Amniotic stem cell (primary cell): ENCODE measurements around the gene MAN2A1.

Source experiments
- DNase-seq: peaks from one replicate; lab custom pipeline; 2025; lab: John Stamatoyannopoulos, UW

The MAN2A1 gene

DNA sequence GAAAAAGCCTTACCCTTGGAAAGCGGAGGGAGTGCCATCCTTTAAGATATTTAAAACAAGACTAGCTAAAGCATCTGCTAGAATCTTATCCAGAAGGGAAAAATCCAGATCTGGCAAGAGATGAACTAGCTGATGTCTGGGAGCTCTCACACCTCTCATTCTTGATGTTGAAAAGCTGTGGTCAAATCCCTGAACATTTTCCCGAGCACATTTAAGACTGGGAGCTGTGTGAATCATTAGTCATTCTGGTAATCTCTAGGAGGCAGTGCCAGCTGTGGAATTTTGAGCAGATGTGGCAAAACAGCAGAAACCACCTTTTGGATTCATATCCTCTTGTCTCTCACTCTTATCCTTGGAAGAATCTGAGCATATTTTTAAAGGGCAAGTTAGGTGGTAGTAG, 218.0 kb downstream of the MAN2A1 start:
- DNase-seq = no peak

DNA sequence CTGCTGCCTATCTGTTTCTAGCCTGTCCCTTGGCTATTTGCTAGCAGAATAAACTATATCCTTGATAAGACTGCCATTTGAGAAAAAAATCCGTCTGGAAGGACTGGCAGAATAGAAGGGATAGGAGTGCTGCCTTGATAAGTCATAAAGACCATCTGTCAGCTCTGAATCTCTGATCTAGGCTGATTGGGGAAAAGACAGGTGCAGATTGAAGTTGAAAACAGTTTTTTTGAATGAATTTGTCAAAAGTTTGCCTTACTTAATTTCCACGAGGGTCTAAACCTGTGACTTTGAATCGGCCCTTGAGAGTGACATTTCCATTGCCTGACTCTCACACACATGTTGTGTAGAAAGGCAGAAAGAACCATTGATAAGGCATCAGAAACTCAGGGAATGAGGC, 218.6 kb downstream of the MAN2A1 start:
- no peak for DNase-seq

DNA sequence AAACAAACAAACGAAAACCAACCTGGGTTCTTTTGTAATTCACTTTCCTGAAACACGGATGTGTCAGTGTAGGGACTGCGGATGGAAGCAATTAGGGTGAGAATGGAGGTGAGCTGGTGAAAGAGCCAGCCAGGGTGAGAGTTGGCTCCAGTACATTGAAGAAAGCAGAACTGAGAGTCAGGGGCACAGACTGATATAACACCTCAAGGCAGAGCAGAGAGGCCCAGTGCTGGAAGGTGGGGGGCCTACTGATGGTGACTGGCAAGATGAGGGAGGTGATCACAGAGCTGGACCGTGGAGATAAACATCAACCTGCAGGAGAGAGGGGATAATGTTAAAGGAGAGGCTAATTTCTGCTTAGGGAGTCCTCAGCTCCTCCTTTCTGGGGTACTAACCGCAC, 221.1 kb downstream of the MAN2A1 start:
- DNase-seq = no peak

DNA sequence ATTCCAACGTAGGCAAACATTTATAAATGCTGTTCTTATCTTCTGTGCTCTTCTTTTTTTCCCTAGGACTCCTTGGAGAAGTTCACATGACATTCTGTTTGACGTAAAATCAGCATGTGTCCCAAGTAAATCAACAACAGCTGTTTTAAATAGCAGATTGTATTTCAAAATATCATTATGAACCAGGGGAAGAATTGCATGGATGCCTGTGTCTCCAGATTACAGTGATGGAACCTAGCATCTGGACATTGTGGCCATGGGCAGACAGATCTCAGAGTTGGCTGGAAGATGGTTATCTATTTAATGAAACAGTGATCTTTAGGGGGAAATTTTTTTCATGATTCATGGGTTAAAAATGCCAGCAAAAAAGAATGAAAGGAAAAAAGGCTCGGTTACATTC, 222.0 kb downstream of the MAN2A1 start:
- peak; percentile 12 for DNase-seq

DNA sequence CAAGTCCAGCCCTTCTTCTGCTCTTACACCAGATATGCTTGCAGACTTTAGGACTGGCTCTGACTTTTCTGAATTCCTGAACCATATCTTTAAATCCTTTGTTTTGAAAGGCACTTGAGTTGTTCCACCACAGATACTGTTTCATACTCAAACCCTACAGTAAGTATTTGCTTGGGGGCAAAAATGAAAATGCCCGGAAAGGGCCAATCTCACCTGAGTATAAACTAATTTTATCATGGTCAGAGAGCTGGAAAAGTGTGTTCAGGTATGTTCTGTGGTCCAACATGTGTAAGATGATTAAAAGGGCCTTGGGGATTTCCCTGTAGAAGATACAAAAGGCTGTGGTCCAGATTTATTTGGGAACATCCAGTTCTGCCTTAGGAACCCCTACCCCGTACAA, 225.2 kb downstream of the MAN2A1 start:
- DNase-seq = no peak

DNA sequence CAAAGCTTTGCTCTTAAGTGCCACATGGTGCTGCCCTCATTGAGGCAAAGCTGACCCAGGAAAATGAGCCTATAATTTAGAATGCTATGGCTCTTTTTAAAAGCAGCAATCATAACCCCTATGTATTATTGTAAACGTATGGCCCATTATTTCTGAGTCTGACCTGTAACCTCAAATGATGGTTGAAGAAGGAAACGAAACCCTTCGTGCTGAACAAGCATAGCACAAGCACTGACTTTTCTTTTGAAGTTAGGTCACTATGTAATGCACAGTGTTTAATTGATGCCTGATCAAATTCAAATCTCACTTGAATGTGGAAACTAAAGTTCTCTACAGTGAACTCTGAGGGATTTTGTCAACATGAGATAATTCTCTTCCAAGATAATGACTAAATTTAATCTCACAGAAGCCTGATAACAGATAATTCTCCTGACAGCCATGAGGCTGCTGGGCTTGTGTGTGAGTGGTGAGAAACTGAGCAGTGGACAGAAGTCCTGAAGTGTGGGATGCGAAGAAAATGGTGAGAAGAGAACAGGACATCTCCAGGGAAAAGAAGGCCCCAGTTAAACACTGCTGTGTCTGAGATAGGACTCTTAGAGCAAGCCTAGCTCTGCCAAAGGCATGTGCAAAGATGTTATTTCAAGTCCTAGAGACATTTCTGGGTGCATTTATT, 226.9 kb downstream of the MAN2A1 start:
- DNase-seq = no peak
